ENCODE results near the gene NPFF. TPM values are rescaled to one million over a fixed set of nuclear protein-coding genes. Genes with fewer than 3 reads are reported as not detected.

Gene NPFF
- total and polyA plus RNA-seq, 7 experiments from 2014 or later: not detected

DNA sequence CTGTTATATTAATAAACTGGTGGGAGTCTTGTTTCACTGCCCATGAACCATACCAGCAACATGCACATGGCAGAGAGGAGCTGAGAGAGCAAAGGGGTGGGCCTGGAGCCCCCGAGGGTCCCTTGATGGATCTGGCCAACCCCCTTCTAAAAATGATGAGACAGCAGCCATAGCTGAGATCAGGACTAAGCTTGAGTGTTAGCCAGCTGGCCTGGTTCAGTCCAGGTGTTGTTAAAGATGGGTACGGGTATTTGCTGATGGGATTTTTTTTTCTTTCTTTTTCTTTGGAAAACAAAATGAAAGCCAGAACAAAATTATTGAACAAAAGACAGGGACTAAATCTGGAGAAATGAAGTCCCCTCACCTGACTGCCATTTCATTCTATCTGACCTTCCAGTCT lies 39.4 kb downstream of the NPFF start:
- H3K27me3 Mint-ChIP-seq: no peaks in the 10 kb centered on the region
- ATAC-seq: no peak
- H3K36me3 Mint-ChIP-seq: peaks cover 19 to 59% (median 48%) of the 10 kb centered on the region in 5 donors
- H3K27me3 ChIP-seq (ENCODE audit: control insufficient read depth in 2 of 2, insufficient read depth in 2 of 2, low read length in 2 of 2): no peaks in the 10 kb centered on the region
- POLR2A ChIA-PET: interaction anchor here (1.1 to 1.7 kb wide), 2 partner anchors 13 to 14 kb away, joined by 4 to 5 read pairs; no protein-coding TSS in a partner anchor
- no peak overlapping the region for H3K4me3 ChIP-seq (ENCODE audit: low read length)
- peaks cover 23 to 55% (median 44%) of the 10 kb centered on the region in 7 donors for H3K4me1 Mint-ChIP-seq
- peak overlapping the region in 2 of 9 donors; percentile 33 to 38 for H3K27ac Mint-ChIP-seq
- no peaks in the 10 kb centered on the region for H3K4me1 ChIP-seq (ENCODE audit: control insufficient read depth in 2 of 2, insufficient read depth in 2 of 2, low read length in 2 of 2)
- peaks cover 0 to 2% (median 0%) of the 10 kb centered on the region in 11 donors for H3K9me3 Mint-ChIP-seq
- no peaks in the 10 kb centered on the region for H3K9me3 ChIP-seq (ENCODE audit: control insufficient read depth in 2 of 3, low read length in 3 of 3)
- CTCF ChIA-PET: no interaction called here
- intact Hi-C loops (cut with micrococcal nuclease): no loop called here
- H3K36me3 ChIP-seq (ENCODE audit: control insufficient read depth in 2 of 3, insufficient read depth in 3 of 3, low read length in 3 of 3): peaks cover 63 to 96% (median 84%) of the 10 kb centered on the region in 3 experiments
- no peak overlapping the region for H3K4me3 Mint-ChIP-seq
- H3K27ac ChIP-seq (ENCODE audit: low read depth, low read length): no peak overlapping the region
- no peak for DNase-seq

- H3K9me3 Mint-ChIP-seq: peaks cover 0 to 2% (median 0%) of the 10 kb centered on the region in 11 donors
- CTCF ChIA-PET: no interaction called here
- H3K9me3 ChIP-seq (ENCODE audit: control insufficient read depth in 2 of 3, low read length in 3 of 3): no peaks in the 10 kb centered on the region
- peaks cover 60 to 96% (median 84%) of the 10 kb centered on the region in 3 experiments for H3K36me3 ChIP-seq (ENCODE audit: control insufficient read depth in 2 of 3, insufficient read depth in 3 of 3, low read length in 3 of 3)
- POLR2A ChIA-PET: interaction anchor here (1.7 kb wide), 1 partner anchor 15 kb away, joined by 5 read pairs; no protein-coding TSS in a partner anchor
- no peak overlapping the region for H3K4me3 Mint-ChIP-seq
- peaks cover 23 to 60% (median 48%) of the 10 kb centered on the region in 5 donors for H3K36me3 Mint-ChIP-seq
- H3K27me3 ChIP-seq (ENCODE audit: control insufficient read depth in 2 of 2, insufficient read depth in 2 of 2, low read length in 2 of 2): no peaks in the 10 kb centered on the region
- H3K27ac ChIP-seq (ENCODE audit: low read depth, low read length): no peak overlapping the region
- ATAC-seq (no peak), DNase-seq (no peak)
- peaks cover 20 to 52% (median 41%) of the 10 kb centered on the region in 7 donors for H3K4me1 Mint-ChIP-seq
- no peak overlapping the region for H3K4me3 ChIP-seq (ENCODE audit: low read length)
- intact Hi-C loops (cut with micrococcal nuclease): no loop called here
- H3K27me3 Mint-ChIP-seq: no peaks in the 10 kb centered on the region
- H3K27ac Mint-ChIP-seq: peak overlapping the region in 3 of 9 donors; percentile 5 to 81 (median 29)
- H3K4me1 ChIP-seq (ENCODE audit: control insufficient read depth in 2 of 2, insufficient read depth in 2 of 2, low read length in 2 of 2): no peaks in the 10 kb centered on the region
Observed at GRCh38 chr12:53467082-53467481, 40.2 kb downstream of the NPFF start.

GRCh38 chr12:53466640-53467039 lies 40.6 kb downstream of the NPFF start:
- ChIA-PET POLR2A (no interaction called here), CTCF (no interaction called here)
- ATAC-seq (no peak), DNase-seq (no peak)
- intact Hi-C loops (cut with micrococcal nuclease): no loop called here
- Mint-ChIP-seq H3K9me3 (peaks cover 0 to 2% (median 0%) of the 10 kb centered on the region in 11 donors), H3K36me3 (peaks cover 18 to 60% (median 46%) of the 10 kb centered on the region in 5 donors), H3K27me3 (no peaks in the 10 kb centered on the region), H3K27ac (peak overlapping the region in 4 of 9 donors; percentile 29 to 81 (median 57)), H3K4me1 (peaks cover 15 to 48% (median 40%) of the 10 kb centered on the region in 7 donors), H3K4me3 (no peak overlapping the region)
- Histone ChIP-seq H3K4me3 (ENCODE audit: low read length) (no peak overlapping the region), H3K27ac (ENCODE audit: low read depth, low read length) (no peak overlapping the region), H3K36me3 (ENCODE audit: control insufficient read depth in 2 of 3, insufficient read depth in 3 of 3, low read length in 3 of 3) (peaks cover 57 to 96% (median 84%) of the 10 kb centered on the region in 3 experiments), H3K4me1 (ENCODE audit: control insufficient read depth in 2 of 2, insufficient read depth in 2 of 2, low read length in 2 of 2) (no peaks in the 10 kb centered on the region), H3K27me3 (ENCODE audit: control insufficient read depth in 2 of 2, insufficient read depth in 2 of 2, low read length in 2 of 2) (no peaks in the 10 kb centered on the region), H3K9me3 (ENCODE audit: control insufficient read depth in 2 of 3, low read length in 3 of 3) (no peaks in the 10 kb centered on the region)

- Mint-ChIP-seq H3K36me3 (peaks cover 16 to 61% (median 49%) of the 10 kb centered on the region in 5 donors), H3K27me3 (no peaks in the 10 kb centered on the region), H3K9me3 (no peaks in the 10 kb centered on the region), H3K27ac (peak overlapping the region in 5 of 9 donors; percentile 28 to 59 (median 45)), H3K4me1 (peaks cover 18 to 47% (median 39%) of the 10 kb centered on the region in 7 donors), H3K4me3 (no peak overlapping the region)
- CTCF ChIA-PET: no interaction called here
- DNase-seq: no peak
- Histone ChIP-seq H3K4me1 (ENCODE audit: control insufficient read depth in 2 of 2, insufficient read depth in 2 of 2, low read length in 2 of 2) (no peaks in the 10 kb centered on the region), H3K27me3 (ENCODE audit: control insufficient read depth in 2 of 2, insufficient read depth in 2 of 2, low read length in 2 of 2) (no peaks in the 10 kb centered on the region), H3K27ac (ENCODE audit: low read depth, low read length) (no peak overlapping the region), H3K9me3 (ENCODE audit: control insufficient read depth in 2 of 3, low read length in 3 of 3) (no peaks in the 10 kb centered on the region), H3K4me3 (ENCODE audit: low read length) (no peak overlapping the region), H3K36me3 (ENCODE audit: control insufficient read depth in 2 of 3, insufficient read depth in 3 of 3, low read length in 3 of 3) (peaks cover 62 to 99% (median 88%) of the 10 kb centered on the region in 3 experiments)
- intact Hi-C loops (cut with micrococcal nuclease): no loop called here
- no peak for ATAC-seq
- POLR2A ChIA-PET: interaction anchor here (0.7 kb wide), 1 partner anchor 10 kb away, joined by 3 read pairs; no protein-coding TSS in a partner anchor
Observed at GRCh38 chr12:53465679-53466078, 41.6 kb downstream of the NPFF start.

GRCh38 chr12:53464685-53465418 lies 42.4 kb downstream of the NPFF start:
- H3K4me3 ChIP-seq (ENCODE audit: low read length): no peak overlapping the region
- DNase-seq (no peak), ATAC-seq (peak; percentile 13)
- no peaks in the 10 kb centered on the region for H3K4me1 ChIP-seq (ENCODE audit: control insufficient read depth in 2 of 2, insufficient read depth in 2 of 2, low read length in 2 of 2)
- H3K27ac ChIP-seq (ENCODE audit: low read depth, low read length): peak overlapping the region; percentile 37
- no peaks in the 10 kb centered on the region for H3K9me3 Mint-ChIP-seq
- H3K27me3 ChIP-seq (ENCODE audit: control insufficient read depth in 2 of 2, insufficient read depth in 2 of 2, low read length in 2 of 2): no peaks in the 10 kb centered on the region
- intact Hi-C loops (cut with micrococcal nuclease): no loop called here
- peak overlapping the region in 6 of 9 donors; percentile 33 to 72 (median 47) for H3K27ac Mint-ChIP-seq
- peaks cover 19 to 66% (median 51%) of the 10 kb centered on the region in 5 donors for H3K36me3 Mint-ChIP-seq
- no peak overlapping the region for H3K4me3 Mint-ChIP-seq
- H3K9me3 ChIP-seq (ENCODE audit: control insufficient read depth in 2 of 3, low read length in 3 of 3): no peaks in the 10 kb centered on the region
- no peaks in the 10 kb centered on the region for H3K27me3 Mint-ChIP-seq
- ChIA-PET POLR2A (interaction anchor here (1.2 kb wide), 1 partner anchor 12 kb away, joined by 3 read pairs; no protein-coding TSS in a partner anchor), CTCF (interaction anchor here (1.0 kb wide), 1 partner anchor 10 kb away, joined by 3 read pairs; no protein-coding TSS in a partner anchor)
- H3K36me3 ChIP-seq (ENCODE audit: control insufficient read depth in 2 of 3, insufficient read depth in 3 of 3, low read length in 3 of 3): peaks cover 66 to 99% (median 92%) of the 10 kb centered on the region in 3 experiments
- H3K4me1 Mint-ChIP-seq: peaks cover 26 to 53% (median 47%) of the 10 kb centered on the region in 7 donors

GRCh38 chr12:53463802-53464560 lies 43.3 kb downstream of the NPFF start:
- Mint-ChIP-seq H3K27ac (no peak overlapping the region), H3K9me3 (no peaks in the 10 kb centered on the region), H3K27me3 (no peaks in the 10 kb centered on the region), H3K4me3 (no peak overlapping the region), H3K36me3 (peaks cover 19 to 72% (median 55%) of the 10 kb centered on the region in 5 donors), H3K4me1 (peaks cover 29 to 58% (median 52%) of the 10 kb centered on the region in 7 donors)
- intact Hi-C loops (cut with micrococcal nuclease): no loop called here
- Histone ChIP-seq H3K9me3 (ENCODE audit: control insufficient read depth in 2 of 3, low read length in 3 of 3) (no peaks in the 10 kb centered on the region), H3K4me1 (ENCODE audit: control insufficient read depth in 2 of 2, insufficient read depth in 2 of 2, low read length in 2 of 2) (no peaks in the 10 kb centered on the region), H3K27me3 (ENCODE audit: control insufficient read depth in 2 of 2, insufficient read depth in 2 of 2, low read length in 2 of 2) (no peaks in the 10 kb centered on the region), H3K27ac (ENCODE audit: low read depth, low read length) (peak overlapping the region; percentile 7), H3K4me3 (ENCODE audit: low read length) (no peak overlapping the region), H3K36me3 (ENCODE audit: control insufficient read depth in 2 of 3, insufficient read depth in 3 of 3, low read length in 3 of 3) (peaks cover 71 to 98% (median 98%) of the 10 kb centered on the region in 3 experiments)
- ChIA-PET POLR2A (interaction anchor here (0.5 to 1.3 kb wide), 4 partner anchors 11 to 258 kb away, joined by 3 read pairs; no protein-coding TSS in a partner anchor), CTCF (interaction anchor here (1.0 kb wide), 1 partner anchor 11 kb away, joined by 3 read pairs; no protein-coding TSS in a partner anchor)
- DNase-seq (no peak), ATAC-seq (no peak)

Measured in naive thymus-derived CD4-positive, alpha-beta T cell (primary cell).